ENCODE results near the gene RNPS1. TPM values are rescaled to one million over a fixed set of nuclear protein-coding genes. Genes with fewer than 3 reads are reported as not detected.

Gene RNPS1
- total RNA-seq, 2 experiments from 2014 or later = 292 to 294 TPM

- Mint-ChIP-seq H3K27ac (no peak overlapping the region), H3K4me3 (no peak overlapping the region), H3K36me3 (peaks cover 1% of the 10 kb centered on the region), H3K27me3 (no peaks in the 10 kb centered on the region), H3K9me3 (no peaks in the 10 kb centered on the region), H3K4me1 (ENCODE audit: low read depth) (no peaks in the 10 kb centered on the region)
- POLR2A ChIA-PET = no interaction called here
- intact Hi-C loops (cut with micrococcal nuclease) = no loop called here
- no peak for DNase-seq
- CTCF ChIA-PET = interaction anchor here (0.9 kb wide), 1 partner anchor 52 kb away, joined by 3 read pairs; the partner anchor contains the start of gene ABCA3
Observed at GRCh38 chr16:2288726-2289125, 20.8 kb upstream of the RNPS1 start.

- CTCF ChIA-PET = interaction anchor here (0.9 kb wide), 1 partner anchor 52 kb away, joined by 3 read pairs; the partner anchor contains the start of gene ABCA3
- H3K4me1 Mint-ChIP-seq (ENCODE audit: low read depth) = no peaks in the 10 kb centered on the region
- H3K9me3 Mint-ChIP-seq = no peaks in the 10 kb centered on the region
- H3K27me3 Mint-ChIP-seq = no peaks in the 10 kb centered on the region
- no peak overlapping the region for H3K27ac Mint-ChIP-seq
- POLR2A ChIA-PET = no interaction called here
- no peak overlapping the region for H3K4me3 Mint-ChIP-seq
- intact Hi-C loops (cut with micrococcal nuclease) = no loop called here
- H3K36me3 Mint-ChIP-seq = peaks cover 3% of the 10 kb centered on the region
- no peak for DNase-seq
Observed at GRCh38 chr16:2287916-2288547, 20.1 kb upstream of the RNPS1 start.

GRCh38 chr16:2286550-2286949 is 18.6 kb upstream of the RNPS1 start:
- H3K27ac Mint-ChIP-seq = no peak overlapping the region
- no peaks in the 10 kb centered on the region for H3K9me3 Mint-ChIP-seq
- POLR2A ChIA-PET = no interaction called here
- CTCF ChIA-PET = no interaction called here
- no peak overlapping the region for H3K4me3 Mint-ChIP-seq
- H3K4me1 Mint-ChIP-seq (ENCODE audit: low read depth) = no peaks in the 10 kb centered on the region
- intact Hi-C loops (cut with micrococcal nuclease) = no loop called here
- peaks cover 3% of the 10 kb centered on the region for H3K36me3 Mint-ChIP-seq
- H3K27me3 Mint-ChIP-seq = no peaks in the 10 kb centered on the region
- no peak for DNase-seq

- Mint-ChIP-seq H3K4me1 (ENCODE audit: low read depth) (no peaks in the 10 kb centered on the region), H3K27me3 (no peaks in the 10 kb centered on the region), H3K36me3 (peaks cover 3% of the 10 kb centered on the region), H3K27ac (no peak overlapping the region), H3K9me3 (no peaks in the 10 kb centered on the region), H3K4me3 (no peak overlapping the region)
- intact Hi-C loops (cut with micrococcal nuclease) = no loop called here
- ChIA-PET POLR2A (no interaction called here), CTCF (no interaction called here)
- no peak for DNase-seq
Observed at GRCh38 chr16:2285731-2286191, 17.8 kb upstream of the RNPS1 start.

- Mint-ChIP-seq H3K4me1 (ENCODE audit: low read depth) (no peaks in the 10 kb centered on the region), H3K36me3 (peaks cover 3% of the 10 kb centered on the region), H3K4me3 (no peak overlapping the region), H3K27me3 (no peaks in the 10 kb centered on the region), H3K9me3 (no peaks in the 10 kb centered on the region), H3K27ac (no peak overlapping the region)
- ChIA-PET POLR2A (no interaction called here), CTCF (no interaction called here)
- DNase-seq = no peak
- intact Hi-C loops (cut with micrococcal nuclease) = no loop called here
Observed at GRCh38 chr16:2284797-2285576, 17.1 kb upstream of the RNPS1 start.

GRCh38 chr16:2284001-2284770 is 16.3 kb upstream of the RNPS1 start:
- H3K9me3 Mint-ChIP-seq = no peaks in the 10 kb centered on the region
- no peak for DNase-seq
- ChIA-PET POLR2A (no interaction called here), CTCF (no interaction called here)
- H3K36me3 Mint-ChIP-seq = peaks cover 3% of the 10 kb centered on the region
- H3K4me3 Mint-ChIP-seq = no peak overlapping the region
- H3K27ac Mint-ChIP-seq = no peak overlapping the region
- no peaks in the 10 kb centered on the region for H3K27me3 Mint-ChIP-seq
- intact Hi-C loops (cut with micrococcal nuclease) = no loop called here
- no peaks in the 10 kb centered on the region for H3K4me1 Mint-ChIP-seq (ENCODE audit: low read depth)

- Mint-ChIP-seq H3K27ac (no peak overlapping the region), H3K4me1 (ENCODE audit: low read depth) (no peaks in the 10 kb centered on the region), H3K9me3 (no peaks in the 10 kb centered on the region), H3K4me3 (no peak overlapping the region), H3K36me3 (peaks cover 3% of the 10 kb centered on the region), H3K27me3 (no peaks in the 10 kb centered on the region)
- no peak for DNase-seq
- ChIA-PET POLR2A (no interaction called here), CTCF (no interaction called here)
- intact Hi-C loops (cut with micrococcal nuclease) = no loop called here
Observed at GRCh38 chr16:2282866-2283555, 15.1 kb upstream of the RNPS1 start.

- no peak for DNase-seq
- Mint-ChIP-seq H3K27ac (no peak overlapping the region), H3K4me1 (ENCODE audit: low read depth) (no peaks in the 10 kb centered on the region), H3K4me3 (no peak overlapping the region), H3K9me3 (no peaks in the 10 kb centered on the region), H3K36me3 (peaks cover 3% of the 10 kb centered on the region), H3K27me3 (no peaks in the 10 kb centered on the region)
- CTCF ChIA-PET = no interaction called here
- POLR2A ChIA-PET = no interaction called here
- intact Hi-C loops (cut with micrococcal nuclease) = no loop called here
Observed at GRCh38 chr16:2282262-2282661, 14.3 kb upstream of the RNPS1 start.

GRCh38 chr16:2280981-2281542 is 13.1 kb upstream of the RNPS1 start:
- H3K9me3 Mint-ChIP-seq = no peaks in the 10 kb centered on the region
- no peak overlapping the region for H3K27ac Mint-ChIP-seq
- peaks cover 3% of the 10 kb centered on the region for H3K36me3 Mint-ChIP-seq
- CTCF ChIA-PET = no interaction called here
- intact Hi-C loops (cut with micrococcal nuclease) = no loop called here
- no peak for DNase-seq
- H3K27me3 Mint-ChIP-seq = no peaks in the 10 kb centered on the region
- no peaks in the 10 kb centered on the region for H3K4me1 Mint-ChIP-seq (ENCODE audit: low read depth)
- H3K4me3 Mint-ChIP-seq = no peak overlapping the region
- POLR2A ChIA-PET = no interaction called here

GRCh38 chr16:2280461-2280860 is 12.5 kb upstream of the RNPS1 start:
- H3K36me3 Mint-ChIP-seq = peaks cover 3% of the 10 kb centered on the region
- POLR2A ChIA-PET = no interaction called here
- H3K27ac Mint-ChIP-seq = no peak overlapping the region
- intact Hi-C loops (cut with micrococcal nuclease) = no loop called here
- CTCF ChIA-PET = interaction anchor here (1.0 kb wide), 1 partner anchor 28 kb away, joined by 3 read pairs; no protein-coding TSS in a partner anchor
- no peaks in the 10 kb centered on the region for H3K4me1 Mint-ChIP-seq (ENCODE audit: low read depth)
- DNase-seq = no peak
- H3K27me3 Mint-ChIP-seq = no peaks in the 10 kb centered on the region
- H3K4me3 Mint-ChIP-seq = no peak overlapping the region
- H3K9me3 Mint-ChIP-seq = no peaks in the 10 kb centered on the region

- POLR2A ChIA-PET = interaction anchor here (0.5 kb wide), 1 partner anchor 8 kb away, joined by 3 read pairs; no protein-coding TSS in a partner anchor
- H3K4me1 Mint-ChIP-seq (ENCODE audit: low read depth) = no peaks in the 10 kb centered on the region
- H3K4me3 Mint-ChIP-seq = no peak overlapping the region
- no peak overlapping the region for H3K27ac Mint-ChIP-seq
- intact Hi-C loops (cut with micrococcal nuclease) = no loop called here
- CTCF ChIA-PET = interaction anchor here (0.8 to 1.0 kb wide), 2 partner anchors 27 to 222 kb away, joined by 3 read pairs; no protein-coding TSS in a partner anchor
- no peaks in the 10 kb centered on the region for H3K27me3 Mint-ChIP-seq
- H3K9me3 Mint-ChIP-seq = no peaks in the 10 kb centered on the region
- H3K36me3 Mint-ChIP-seq = peaks cover 3% of the 10 kb centered on the region
- DNase-seq = no peak
Observed at GRCh38 chr16:2278956-2279800, 11.3 kb upstream of the RNPS1 start.
